ENCODE data around the gene HTN3. TPM values are rescaled to one million over a fixed set of nuclear protein-coding genes. Genes with fewer than 3 reads are reported as not detected.
"Not testable (repeated sequence)": the region's sequence is repeated elsewhere in the genome, so short reads cannot be mapped to it uniquely, and the experiment has no call there.

Gene HTN3
- total RNA-seq, 8 experiments from 2014 or later: not detected

- H3K27ac ChIP-seq; H3K4me3 ChIP-seq; ATAC-seq (replicated peaks in 6 of 8); in situ Hi-C loops (cut with MboI; ENCODE audit: low pct_unique_long_range_greater_than_20kb in 2 of 9, low sequenced_read_pairs in 9 of 9, unreplicated experiment in 9 of 9); H3K4me1 ChIP-seq (replicated peaks in 1 of 2): not testable (repeated sequence)
Observed at GRCh38 chr4:70039928-70040327, 11.7 kb downstream of the HTN3 start.

DNA sequence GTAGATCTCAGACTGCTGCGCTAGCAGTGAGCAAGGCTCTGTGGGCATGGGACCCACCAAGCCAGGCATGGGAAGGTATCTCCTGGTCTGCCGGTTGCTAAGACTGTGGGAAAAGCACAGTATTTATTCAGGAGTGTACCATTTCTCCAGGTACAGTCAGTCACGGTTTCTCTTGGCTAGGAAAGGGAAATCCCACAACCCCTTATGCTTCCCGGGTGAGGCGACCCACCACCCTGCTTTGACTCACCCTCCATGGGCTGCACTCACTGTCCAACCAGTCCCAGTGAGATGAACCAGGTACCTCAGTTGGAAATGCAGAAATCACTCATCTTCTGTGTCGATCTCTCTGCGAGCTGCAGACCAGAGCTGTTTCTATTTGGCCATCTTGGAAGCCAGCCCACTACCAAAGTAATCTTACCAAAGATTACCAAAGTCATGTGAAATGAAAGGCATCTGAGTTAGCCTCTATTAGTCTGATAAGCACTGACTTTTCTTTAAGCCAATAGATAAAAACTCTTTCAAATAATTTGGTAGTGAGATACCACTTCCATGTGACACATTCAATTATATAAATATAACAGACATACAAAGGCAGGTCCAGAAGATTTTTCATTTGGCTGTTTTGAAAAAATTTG lies 13.5 kb downstream of the HTN3 start:
- no peak overlapping the region for H3K27ac ChIP-seq
- 30 to 100% (median 96%) methylated on average over 1 to 4 of the region's 7 CpGs; no CpG with 5 or more reads in 3 of the 10 experiments for WGBS, 10 experiments
- in situ Hi-C loops (cut with MboI; ENCODE audit: low pct_unique_long_range_greater_than_20kb in 2 of 9, low sequenced_read_pairs in 9 of 9, unreplicated experiment in 9 of 9): no loop called here
- H3K4me1 ChIP-seq (replicated peaks in 1 of 2): no peaks in the 10 kb centered on the region
- ATAC-seq (replicated peaks in 6 of 8): no peak
- no peak overlapping the region for H3K4me3 ChIP-seq

GRCh38 chr4:70050138-70050537 lies 21.9 kb downstream of the HTN3 start, which contains the start of gene HTN1:
TSS of gene HTN1 (plus strand) at chr4:70050438. CDS start at chr4:70053077, 2,639 bp downstream.
- WGBS, 10 experiments: 32 to 94% (median 79%) methylated on average over 1 to 4 of the region's 6 CpGs; no CpG with 5 or more reads in 2 of the 10 experiments
- ATAC-seq (replicated peaks in 6 of 8); in situ Hi-C loops (cut with MboI; ENCODE audit: low pct_unique_long_range_greater_than_20kb in 2 of 9, low sequenced_read_pairs in 9 of 9, unreplicated experiment in 9 of 9); H3K4me3 ChIP-seq; H3K27ac ChIP-seq; H3K4me1 ChIP-seq (replicated peaks in 1 of 2): not testable (repeated sequence)

DNA sequence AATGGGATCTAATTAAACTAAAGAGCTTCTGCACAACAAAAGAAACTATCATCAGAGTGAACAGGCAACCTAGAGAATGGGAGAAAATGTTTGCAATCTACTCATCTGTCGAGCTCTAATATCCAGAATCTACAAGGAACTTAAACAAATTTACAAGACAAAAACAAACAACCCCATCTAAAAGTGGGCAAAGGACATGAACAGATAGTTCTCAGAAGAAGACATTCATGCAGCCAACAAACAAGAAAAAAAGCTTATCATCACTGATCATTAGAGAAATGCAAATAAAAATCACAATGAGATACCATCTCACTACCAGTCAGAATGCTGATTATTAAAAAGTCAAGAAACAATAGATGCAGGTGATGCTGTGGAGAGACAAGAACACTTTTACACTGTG lies 28.3 kb downstream of the HTN3 start:
- H3K4me1 ChIP-seq (replicated peaks in 1 of 2); in situ Hi-C loops (cut with MboI; ENCODE audit: low pct_unique_long_range_greater_than_20kb in 2 of 9, low sequenced_read_pairs in 9 of 9, unreplicated experiment in 9 of 9); H3K4me3 ChIP-seq; ATAC-seq (replicated peaks in 6 of 8); H3K27ac ChIP-seq: not testable (repeated sequence)
- WGBS, 10 experiments: 0 to 83% (median 20%) methylated on average over 1 of the region's 1 CpG; no CpG with 5 or more reads in 1 of the 10 experiments

DNA sequence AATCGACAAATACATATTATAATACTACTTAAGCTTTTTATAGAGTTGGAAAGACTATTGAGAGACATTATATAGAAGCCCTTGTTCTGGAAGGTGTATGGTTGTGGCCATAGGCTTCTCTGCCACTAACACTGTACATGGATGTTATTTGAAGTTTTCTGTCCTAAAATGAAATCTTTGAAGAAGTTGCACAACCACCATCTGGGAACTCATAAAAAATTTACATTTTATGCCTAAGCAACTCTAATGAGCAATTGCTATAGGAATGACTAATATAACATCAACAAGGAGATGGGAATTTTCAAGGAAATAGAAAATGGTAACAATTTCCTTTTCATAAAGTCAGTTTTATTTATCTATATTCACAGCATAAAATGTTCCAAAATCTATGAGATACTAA lies 29.4 kb downstream of the HTN3 start:
- Histone ChIP-seq H3K4me3 (no peak overlapping the region), H3K27ac (no peak overlapping the region), H3K4me1 (replicated peaks in 1 of 2) (no peaks in the 10 kb centered on the region)
- 0 to 86% (median 50%) methylated on average over 1 of the region's 1 CpG; no CpG with 5 or more reads in 4 of the 10 experiments for WGBS, 10 experiments
- ATAC-seq (replicated peaks in 6 of 8): peak in 3 of 8 experiments; percentile 38 to 71 (median 53)
- in situ Hi-C loops (cut with MboI; ENCODE audit: low pct_unique_long_range_greater_than_20kb in 2 of 9, low sequenced_read_pairs in 9 of 9, unreplicated experiment in 9 of 9): no loop called here

DNA sequence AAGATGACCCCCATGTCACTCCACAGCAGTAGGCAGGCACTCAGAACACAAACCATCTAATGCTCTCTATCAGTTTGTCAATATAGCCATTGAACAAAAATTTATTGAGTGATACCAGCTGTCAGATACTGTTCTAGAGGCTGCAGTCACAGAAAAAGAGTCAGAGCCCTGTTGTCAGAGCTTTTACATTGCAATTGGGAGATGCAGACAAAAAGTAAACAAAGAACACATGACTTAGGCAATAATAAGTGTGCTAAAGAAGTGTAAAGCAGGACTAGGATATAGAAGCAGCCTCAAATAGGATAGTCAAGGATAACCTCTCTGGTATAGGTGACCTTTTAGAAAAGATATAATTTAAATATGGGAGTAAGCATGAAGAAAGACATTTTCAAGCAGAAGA lies 30.9 kb downstream of the HTN3 start:
- no peak overlapping the region for H3K4me3 ChIP-seq
- H3K27ac ChIP-seq: no peak overlapping the region
- ATAC-seq (replicated peaks in 6 of 8): peak in 2 of 8 experiments; percentile 18 to 24
- in situ Hi-C loops (cut with MboI; ENCODE audit: low pct_unique_long_range_greater_than_20kb in 2 of 9, low sequenced_read_pairs in 9 of 9, unreplicated experiment in 9 of 9): no loop called here
- no peaks in the 10 kb centered on the region for H3K4me1 ChIP-seq (replicated peaks in 1 of 2)

DNA sequence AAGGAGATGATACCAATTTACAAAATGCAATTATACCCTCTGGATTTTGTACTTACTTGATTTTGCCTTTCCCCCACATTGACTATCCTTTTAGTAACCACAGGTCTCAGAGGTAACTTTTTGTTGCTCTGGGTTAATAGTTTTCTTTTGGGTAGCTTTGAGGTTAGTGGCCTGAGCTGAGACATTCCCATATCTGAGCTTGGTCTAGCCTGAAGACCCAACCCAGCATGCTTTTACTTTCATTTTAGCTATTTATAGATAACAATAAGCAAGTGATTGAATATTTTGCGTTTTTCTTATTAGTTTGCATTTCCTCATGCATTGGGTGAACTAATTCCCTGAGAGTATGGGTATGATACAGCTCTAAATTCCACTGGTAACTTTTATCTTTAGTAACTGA lies 33.7 kb downstream of the HTN3 start:
- Histone ChIP-seq H3K4me1 (replicated peaks in 1 of 2) (no peaks in the 10 kb centered on the region), H3K4me3 (no peak overlapping the region), H3K27ac (no peak overlapping the region)
- in situ Hi-C loops (cut with MboI; ENCODE audit: low pct_unique_long_range_greater_than_20kb in 2 of 9, low sequenced_read_pairs in 9 of 9, unreplicated experiment in 9 of 9): no loop called here
- peak in 2 of 8 experiments; percentile 36 to 53 for ATAC-seq (replicated peaks in 6 of 8)
- 0 to 100% (median 58%) methylated on average over 1 of the region's 1 CpG; no CpG with 5 or more reads in 2 of the 10 experiments for WGBS, 10 experiments

DNA sequence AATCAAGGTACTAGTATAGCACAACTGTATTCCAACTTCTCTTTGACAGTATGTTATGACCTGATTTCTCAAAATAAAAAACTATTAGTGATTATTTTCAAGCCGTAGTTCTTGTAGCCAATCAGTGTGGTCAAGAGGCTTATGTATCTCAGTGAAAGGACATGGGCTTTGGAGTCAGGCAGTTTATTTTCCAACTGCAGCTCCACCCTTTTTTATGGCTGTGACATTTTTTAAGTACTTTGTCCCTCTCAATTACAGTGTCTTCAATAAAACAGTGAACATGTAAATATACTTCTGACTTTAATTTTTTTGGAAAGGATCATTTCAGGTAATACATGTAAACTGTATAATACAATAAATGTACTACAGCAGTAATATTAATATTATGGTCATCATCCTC lies 51.9 kb downstream of the HTN3 start:
- Histone ChIP-seq H3K4me1 (replicated peaks in 1 of 2) (no peaks in the 10 kb centered on the region), H3K27ac (no peak overlapping the region), H3K4me3 (no peak overlapping the region)
- WGBS, 10 experiments: 0 to 100% (median 75%) methylated on average over 1 of the region's 1 CpG; no CpG with 5 or more reads in 1 of the 10 experiments
- in situ Hi-C loops (cut with MboI; ENCODE audit: low pct_unique_long_range_greater_than_20kb in 2 of 9, low sequenced_read_pairs in 9 of 9, unreplicated experiment in 9 of 9): no loop called here
- ATAC-seq (replicated peaks in 6 of 8): no peak

Other genes with a start within 250 kb of the HTN3 start
- gene SULT1E1, start 168.3 kb upstream of the HTN3 start, total RNA-seq: 10 to 100 TPM in 2 of 8 experiments, 1 to 10 TPM in 2, under 1 TPM in 2, not detected in 2; 0.11 to 26.0 (median 4.2) TPM
- not detected for gene CSN1S1, start 97.4 kb upstream of the HTN3 start, total RNA-seq
- under 1 TPM in 4 of 8 experiments, not detected in 4; 0.17 to 0.42 (median 0.23) TPM for gene CSN2, start 62.7 kb upstream of the HTN3 start, total RNA-seq
- gene STATH, start 32.5 kb upstream of the HTN3 start, total RNA-seq: not detected
- under 1 TPM in 2 of 8 experiments, not detected in 6; 0.28 to 0.33 TPM for gene HTN1, start 22.0 kb downstream of the HTN3 start, total RNA-seq
- gene PRR27, start 125.8 kb downstream of the HTN3 start, total RNA-seq: 1 to 10 TPM in 1 of 8 experiments, under 1 TPM in 7; 0.04 to 1.7 (median 0.28) TPM
- under 1 TPM in 1 of 8 experiments, not detected in 7; 0.40 TPM for gene ODAM, start 167.3 kb downstream of the HTN3 start, total RNA-seq
- gene FDCSP, start 197.7 kb downstream of the HTN3 start, total RNA-seq: 100 to 1,000 TPM in 1 of 8 experiments, 10 to 100 TPM in 2, not detected in 5; 12.8 to 113 (median 93.4) TPM
- 1 to 10 TPM in 1 of 8 experiments, under 1 TPM in 1, not detected in 6; 0.52 to 1.2 TPM for gene CSN3, start 214.1 kb downstream of the HTN3 start, total RNA-seq

Measured in motor neuron (in vitro differentiated cells).